HG02938 (cell line): ENCODE results near the gene CLEC16A.
"Not testable (repeated sequence)": the region's sequence is repeated elsewhere in the genome, so short reads cannot be mapped to it uniquely, and the experiment has no call there.

Experiments
- ATAC-seq: cut with Tn5 transposase; IDR thresholded peaks from one replicate; pipeline ENCODE4 v1.9.1; 2021; ENCODE audit warnings: mild to moderate bottlenecking, moderate library complexity; ENCODE audit not compliant: unreplicated experiment

CLEC16A gene

GRCh38 chr16:10923146-10923649 is 21.2 kb upstream of the CLEC16A start:
- no peak for ATAC-seq

DNA sequence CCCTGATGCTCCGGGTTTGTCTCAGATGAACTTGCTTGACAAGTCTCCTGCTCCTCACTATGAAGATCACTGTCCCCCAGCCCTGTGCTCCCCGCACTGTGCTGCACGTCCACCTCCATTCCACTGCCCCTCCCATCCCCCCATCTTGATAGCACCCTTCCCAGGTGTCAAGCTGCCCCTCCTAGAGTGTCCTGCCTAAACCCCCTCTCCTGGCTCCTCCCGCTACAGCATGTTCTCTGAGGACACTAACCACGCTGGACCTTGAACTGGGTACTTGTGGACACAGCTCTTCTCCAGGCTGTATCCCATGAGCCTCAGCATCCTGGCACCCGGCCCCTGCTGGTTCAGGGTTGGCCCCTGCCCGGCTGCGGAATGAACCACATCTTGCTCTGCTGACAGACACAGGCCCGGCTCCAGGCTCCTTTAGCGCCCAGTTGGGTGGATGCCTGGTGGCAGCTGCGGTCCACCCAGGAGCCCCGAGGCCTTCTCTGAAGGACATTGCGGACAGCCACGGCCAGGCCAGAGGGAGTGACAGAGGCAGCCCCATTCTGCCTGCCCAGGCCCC is 20.6 kb upstream of the CLEC16A start:
- ATAC-seq = no peak

GRCh38 chr16:10925285-10925684 is 19.1 kb upstream of the CLEC16A start:
- ATAC-seq = not testable (repeated sequence)

- ATAC-seq = no peak
These were observed 18.3 kb upstream of the CLEC16A start for GRCh38 chr16:10926094-10926493.

DNA sequence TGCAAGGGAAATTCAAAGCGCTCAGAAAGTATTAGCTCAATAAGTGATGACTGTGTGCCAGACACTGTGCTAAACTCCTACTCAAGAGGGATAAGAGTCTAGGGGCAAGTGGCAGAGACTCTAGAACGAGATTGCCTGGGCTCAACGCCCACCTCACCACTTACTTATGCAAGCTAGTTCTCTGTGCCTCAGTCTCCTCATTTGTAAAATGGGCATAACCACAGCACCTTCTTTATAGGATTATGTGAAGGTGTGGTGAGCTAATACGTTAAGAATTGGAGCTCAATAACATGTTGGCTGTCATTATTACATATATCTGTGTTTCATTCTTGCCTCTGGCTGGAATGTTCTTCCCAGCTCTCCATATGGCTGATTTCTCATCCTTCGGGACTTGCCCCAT is 17.5 kb upstream of the CLEC16A start:
- ATAC-seq = no peak

DNA sequence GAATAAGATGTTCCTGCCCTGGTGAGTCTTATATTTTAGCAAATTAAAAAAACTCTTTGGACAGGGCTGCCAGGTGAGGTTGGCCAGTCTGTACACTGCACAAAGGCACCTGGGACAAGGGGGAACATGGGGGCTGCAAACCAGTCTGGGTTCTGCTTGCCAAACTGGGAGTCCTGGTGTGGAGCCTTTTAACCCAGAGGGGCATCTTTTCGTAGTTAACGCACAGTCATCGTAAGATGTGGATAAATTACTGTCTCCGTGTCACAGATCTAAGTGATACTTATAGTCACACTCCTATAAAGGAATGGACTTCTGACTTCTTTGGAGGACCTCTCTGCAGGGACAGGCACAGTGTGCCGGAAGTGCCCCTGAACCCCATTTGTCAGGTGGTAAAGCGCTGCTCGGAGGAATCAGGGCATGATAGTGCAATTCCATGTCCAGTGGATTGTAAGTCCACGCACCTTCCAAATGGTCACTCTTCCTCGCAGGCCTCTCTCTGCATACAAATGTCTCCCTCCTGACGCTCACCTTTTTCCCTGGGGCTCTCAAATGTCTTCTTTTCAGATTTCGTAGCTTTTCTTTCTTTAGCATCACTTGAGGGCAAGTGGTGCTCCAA is 16.8 kb upstream of the CLEC16A start:
- no peak for ATAC-seq

GRCh38 chr16:10929097-10929496 is 15.3 kb upstream of the CLEC16A start:
- not testable (repeated sequence) for ATAC-seq

- ATAC-seq = no peak
These were observed 14.3 kb upstream of the CLEC16A start for GRCh38 chr16:10929853-10930754.

- no peak for ATAC-seq
These were observed 13.6 kb upstream of the CLEC16A start for GRCh38 chr16:10930755-10931093.

- ATAC-seq = no peak
These were observed 13.2 kb upstream of the CLEC16A start for GRCh38 chr16:10931134-10931533.

DNA sequence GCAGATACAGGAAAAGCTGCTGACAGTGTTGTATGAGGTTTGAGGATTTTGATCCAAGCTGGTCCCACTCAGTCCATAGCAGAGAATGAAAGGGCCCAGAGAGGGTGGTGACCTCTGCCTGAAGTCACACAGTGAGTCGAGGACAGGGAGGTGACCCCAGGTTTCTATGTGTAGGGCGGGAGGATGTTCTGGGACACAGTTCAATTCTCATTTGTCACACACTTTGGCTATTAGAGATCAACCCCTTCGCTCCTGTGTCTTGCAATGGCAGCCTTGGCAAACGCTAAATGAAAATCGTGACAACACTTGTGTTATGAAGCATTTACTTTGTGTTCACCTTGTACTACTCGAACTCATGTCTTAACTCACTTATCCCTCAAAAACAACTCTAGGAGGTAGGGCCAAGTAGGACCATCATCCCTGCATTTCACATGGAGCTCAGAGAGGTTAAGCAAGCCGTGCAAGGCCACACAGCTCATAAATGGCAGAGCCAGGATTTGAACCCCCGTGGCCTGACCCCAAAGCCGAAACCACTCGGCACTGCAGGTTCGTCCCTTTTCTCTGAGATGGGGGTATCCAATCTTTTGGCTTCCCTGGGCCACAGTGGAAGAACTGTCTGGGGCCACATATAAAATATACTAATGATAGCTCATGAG is 12.3 kb upstream of the CLEC16A start:
- no peak for ATAC-seq

- ATAC-seq = no peak
These were observed 11.2 kb upstream of the CLEC16A start for GRCh38 chr16:10932959-10933710.

DNA sequence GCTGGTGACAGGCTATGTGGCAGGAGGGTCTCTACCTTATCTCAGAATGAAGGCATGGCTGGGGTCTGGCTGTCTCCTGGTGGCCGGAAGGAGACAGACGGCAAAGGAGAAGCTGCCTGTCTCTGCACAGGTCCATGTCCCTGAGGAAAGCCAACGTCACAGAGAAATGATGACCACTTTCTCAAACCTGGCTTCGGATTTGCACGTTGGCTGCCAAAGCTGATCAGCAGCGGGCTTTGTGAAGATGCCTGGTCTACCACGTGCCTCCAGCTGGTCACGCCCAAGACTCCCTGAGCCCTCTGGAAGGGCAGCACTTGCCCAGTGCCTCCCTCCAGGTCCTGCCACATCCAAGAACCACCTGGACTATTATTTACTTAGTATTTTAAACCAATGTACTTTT is 10.5 kb upstream of the CLEC16A start:
- ATAC-seq = no peak

DNA sequence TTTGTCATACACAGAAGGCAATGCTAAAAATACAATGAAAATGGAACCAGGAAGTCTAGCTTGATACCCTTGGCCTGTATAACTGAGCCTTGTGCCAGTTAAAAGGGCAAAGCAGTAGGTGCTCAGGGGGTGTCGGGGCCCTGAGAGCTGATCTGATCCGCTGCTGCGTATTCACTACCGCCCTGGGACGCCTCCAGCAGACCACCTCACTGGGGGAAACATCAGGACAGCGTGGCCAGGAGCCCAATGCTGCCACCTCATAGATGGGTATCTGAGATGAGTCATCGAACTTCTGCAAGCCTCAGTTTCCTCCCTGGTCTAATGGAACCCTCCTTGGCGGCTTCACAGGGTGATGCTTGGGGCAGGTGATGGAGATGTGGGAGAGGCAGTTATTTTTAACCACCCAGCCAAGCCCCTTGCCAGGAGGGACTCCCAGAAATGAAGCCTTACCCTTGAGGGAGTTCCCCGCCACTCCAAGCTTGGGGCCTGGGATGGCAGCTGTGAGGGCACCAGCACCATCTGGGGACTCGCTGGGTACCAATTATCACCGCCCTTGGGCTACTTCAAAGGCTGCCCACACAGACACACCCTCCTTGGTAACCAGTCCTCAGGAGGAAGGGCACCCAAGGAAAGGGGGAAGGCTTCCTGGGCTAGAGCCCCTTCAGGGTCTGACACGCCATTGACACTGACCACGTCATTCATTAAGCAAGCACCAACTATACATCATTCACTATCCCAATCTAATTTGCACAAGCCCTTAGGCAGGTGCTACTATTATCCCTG is 9.8 kb upstream of the CLEC16A start:
- no peak for ATAC-seq

- no peak for ATAC-seq
These were observed 9.0 kb upstream of the CLEC16A start for GRCh38 chr16:10935226-10935915.

DNA sequence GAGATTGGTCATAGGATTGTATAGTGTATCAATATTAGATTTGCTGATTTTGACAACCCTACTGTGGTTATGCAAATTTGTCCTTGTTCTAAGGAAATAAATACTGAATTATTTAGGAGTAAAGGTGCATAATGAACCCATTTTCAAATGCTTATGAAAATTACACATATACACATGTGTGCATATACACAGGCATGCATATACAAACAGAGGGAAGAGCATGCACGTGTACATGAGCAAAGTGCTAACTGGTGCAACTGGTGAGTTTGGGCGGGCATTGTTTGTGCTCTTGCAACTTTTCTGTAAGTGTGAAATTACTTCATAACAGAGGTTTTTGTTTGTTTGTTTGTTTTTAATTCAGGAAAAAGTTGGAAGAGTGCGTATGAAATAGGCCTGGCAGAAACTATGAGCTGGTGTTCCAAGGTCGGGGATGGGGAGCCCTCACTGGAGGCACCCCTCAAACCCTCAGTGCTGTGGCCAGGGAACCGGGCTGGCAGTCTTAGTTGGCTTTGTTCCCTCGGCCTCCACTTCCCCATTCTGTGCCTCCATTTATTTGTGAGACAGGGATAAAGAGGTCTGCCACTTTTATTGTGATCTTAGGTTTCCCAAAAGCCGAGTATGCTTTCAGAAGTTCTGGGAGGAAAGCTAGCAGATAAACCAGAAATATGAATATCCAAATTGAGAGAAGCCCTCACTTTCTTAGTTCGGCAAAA is 7.9 kb upstream of the CLEC16A start:
- ATAC-seq = no peak

GRCh38 chr16:10937068-10937859 is 7.1 kb upstream of the CLEC16A start:
- ATAC-seq = no peak

DNA sequence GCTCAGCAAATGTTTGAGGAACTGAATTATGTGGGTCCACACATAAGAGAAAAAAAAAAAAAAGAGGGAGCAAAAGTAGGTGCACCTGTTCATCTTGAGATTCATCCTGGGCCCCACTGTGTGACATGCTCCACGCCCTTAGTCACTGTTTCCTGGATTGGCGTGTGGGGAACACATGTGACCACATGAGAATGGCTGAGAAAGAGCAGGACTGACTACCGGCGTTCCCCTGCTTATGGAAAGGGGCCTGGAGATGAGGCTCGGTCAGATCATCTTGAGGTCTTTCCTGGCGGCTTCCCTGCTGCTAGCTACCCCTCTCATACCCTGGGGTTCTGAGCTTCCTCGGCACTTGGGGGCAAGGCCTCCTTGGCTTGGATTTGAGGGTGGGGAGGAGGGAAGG is 6.0 kb upstream of the CLEC16A start:
- no peak for ATAC-seq
